HG03565 (cell line): ENCODE measurements around the gene ME2.
"Not testable (repeated sequence)": the region's sequence is repeated elsewhere in the genome, so short reads cannot be mapped to it uniquely, and the experiment has no call there.

Experiments used
- ATAC-seq: cut with Tn5 transposase; IDR thresholded peaks from one replicate; pipeline ENCODE4 v1.9.1; 2021; ENCODE audit warnings: mild to moderate bottlenecking, moderate library complexity; ENCODE audit not compliant: unreplicated experiment

ME2 gene

DNA sequence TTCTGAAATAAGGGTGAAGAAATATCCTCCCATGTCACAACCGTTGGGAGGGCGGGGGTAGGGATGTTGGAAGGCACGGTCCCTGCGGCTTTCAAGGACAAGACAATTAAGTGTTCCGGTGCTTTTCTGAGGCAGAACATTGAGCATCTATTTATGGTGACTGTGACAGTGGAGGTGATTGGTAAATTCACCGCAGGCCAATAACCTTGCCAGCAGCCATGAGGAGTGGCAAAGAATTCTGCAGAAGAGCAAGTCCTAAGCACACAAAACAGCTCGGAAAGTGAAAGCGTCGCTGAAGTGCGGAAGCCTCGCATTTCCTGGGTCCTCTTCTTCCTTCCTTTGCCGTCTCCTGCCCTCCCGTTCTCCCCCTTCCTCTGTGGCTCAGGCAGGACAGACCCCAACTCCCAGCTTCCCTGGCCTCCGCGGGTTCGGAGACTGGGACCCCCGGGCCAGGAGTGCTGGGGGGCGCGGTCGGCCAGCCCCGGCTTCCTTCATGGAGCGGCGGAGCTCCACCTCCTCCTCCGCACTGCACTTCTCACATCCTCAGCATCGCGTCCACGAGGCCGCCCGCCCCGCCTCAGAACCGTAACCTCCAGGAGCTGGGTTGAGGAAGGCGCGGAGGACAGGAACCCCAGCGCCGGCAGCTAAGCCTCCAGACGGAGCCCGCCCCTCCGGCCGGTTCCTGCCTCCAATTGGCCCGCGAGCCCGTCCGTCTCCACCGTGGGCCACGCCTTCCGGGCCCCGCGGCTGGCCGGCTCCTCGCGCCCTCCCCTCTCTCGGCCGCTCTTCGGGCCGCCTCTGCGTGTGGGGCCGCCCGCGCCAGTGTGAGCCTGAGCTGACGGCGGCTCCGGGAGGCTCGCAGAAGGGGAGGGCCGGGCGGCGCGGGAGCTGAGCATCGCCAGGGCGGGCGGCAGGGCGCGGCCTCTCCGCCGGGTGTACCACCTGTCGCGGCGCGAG, at the start of gene ME2:
ME2 (plus strand) TSS at position 774 of the 957 bp plus-strand sequence. CDS start 16,703 bp downstream, outside the sequence.
- ATAC-seq = peak; percentile 86

GRCh38 chr18:50829644-50830043, 49.3 kb upstream of the ME2 start:
- no peak for ATAC-seq

- no peak for ATAC-seq
Measured at GRCh38 chr18:50830544-50830943, 48.4 kb upstream of the ME2 start.

- ATAC-seq = no peak
Measured at GRCh38 chr18:50832754-50833153, 46.2 kb upstream of the ME2 start.

- not testable (repeated sequence) for ATAC-seq
Measured at GRCh38 chr18:50833496-50833895, 45.4 kb upstream of the ME2 start.

DNA sequence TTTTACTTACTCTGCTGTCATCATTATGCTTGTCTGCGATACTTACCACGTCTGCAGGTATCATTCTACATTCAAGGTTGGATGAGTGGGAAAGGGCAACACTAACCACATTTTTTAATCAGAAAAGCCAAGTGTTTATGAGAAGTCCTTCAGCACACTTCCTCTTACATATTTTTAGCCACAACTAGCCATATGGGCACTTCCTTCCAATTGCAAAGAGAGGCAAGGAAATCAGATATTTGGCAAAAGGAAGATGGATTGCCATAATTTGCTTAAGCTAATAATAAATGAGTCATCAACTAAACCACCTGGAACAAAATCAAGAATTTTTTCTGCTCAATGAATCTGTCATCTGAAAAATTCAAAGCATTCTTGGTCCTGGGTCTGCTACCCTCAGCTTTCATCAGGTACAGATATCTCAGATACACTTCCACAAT, 42.4 kb upstream of the ME2 start:
- ATAC-seq = no peak

DNA sequence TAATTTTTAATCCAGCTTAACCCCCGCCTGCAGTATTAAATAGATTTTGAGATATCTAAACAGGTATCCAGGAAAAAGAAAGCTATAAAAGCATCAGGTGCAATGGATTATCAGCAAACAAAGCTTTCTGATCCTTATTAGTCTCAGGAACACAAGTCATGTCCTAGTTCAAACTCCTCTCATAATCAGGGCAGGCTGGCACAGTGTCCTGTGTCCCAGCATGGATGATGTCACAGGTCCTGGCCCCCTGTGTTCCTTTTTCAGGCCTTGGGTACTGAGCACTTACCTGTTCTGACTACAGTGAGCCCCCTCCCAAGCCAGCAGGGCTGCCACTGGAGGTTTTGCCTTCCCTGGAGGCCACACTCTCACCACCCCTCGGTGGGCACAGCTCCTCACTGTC, 39.6 kb upstream of the ME2 start:
- no peak for ATAC-seq

- ATAC-seq = no peak
Measured at GRCh38 chr18:50839996-50840395, 38.9 kb upstream of the ME2 start.

- no peak for ATAC-seq
Measured at GRCh38 chr18:50842846-50843245, 36.1 kb upstream of the ME2 start.

DNA sequence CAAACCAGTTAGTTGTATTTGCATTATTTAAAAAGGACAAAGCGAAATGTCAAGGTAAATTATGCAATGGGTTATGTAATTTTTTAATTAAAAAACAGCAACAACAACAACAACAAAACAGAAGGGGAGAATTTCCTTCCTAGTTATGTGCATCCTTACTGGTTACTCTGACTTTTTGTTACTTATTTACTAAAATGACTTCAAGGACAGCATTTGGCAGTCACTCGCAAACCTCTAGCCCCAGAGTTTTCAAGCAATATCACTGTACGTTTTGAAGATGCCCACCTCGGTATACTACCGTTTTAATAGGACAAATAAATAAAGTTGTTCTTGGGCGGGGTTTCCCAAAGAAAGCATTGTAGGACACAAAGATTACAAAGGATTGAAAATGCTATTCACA, 34.4 kb upstream of the ME2 start:
- no peak for ATAC-seq

DNA sequence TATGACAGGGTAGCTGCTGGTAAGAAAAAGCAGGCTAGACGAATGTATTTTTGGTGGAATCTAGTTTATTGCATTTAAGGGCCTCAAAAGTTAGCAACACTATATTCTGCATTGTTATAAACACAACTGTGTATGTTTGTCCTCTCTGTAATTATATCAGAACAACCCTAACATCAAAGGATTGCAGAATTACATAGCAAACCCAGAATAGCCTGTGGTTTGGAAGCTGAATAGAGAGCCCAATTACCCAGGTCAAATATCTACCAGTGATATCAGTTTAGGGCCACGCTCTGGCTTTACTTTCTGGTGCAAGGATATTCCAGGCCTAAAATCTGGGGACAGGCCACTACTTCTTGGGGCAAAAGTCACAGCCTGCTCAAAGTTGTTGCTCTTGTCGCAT, 34.0 kb upstream of the ME2 start:
- no peak for ATAC-seq

GRCh38 chr18:50847192-50847591, 31.7 kb upstream of the ME2 start:
- ATAC-seq = no peak

DNA sequence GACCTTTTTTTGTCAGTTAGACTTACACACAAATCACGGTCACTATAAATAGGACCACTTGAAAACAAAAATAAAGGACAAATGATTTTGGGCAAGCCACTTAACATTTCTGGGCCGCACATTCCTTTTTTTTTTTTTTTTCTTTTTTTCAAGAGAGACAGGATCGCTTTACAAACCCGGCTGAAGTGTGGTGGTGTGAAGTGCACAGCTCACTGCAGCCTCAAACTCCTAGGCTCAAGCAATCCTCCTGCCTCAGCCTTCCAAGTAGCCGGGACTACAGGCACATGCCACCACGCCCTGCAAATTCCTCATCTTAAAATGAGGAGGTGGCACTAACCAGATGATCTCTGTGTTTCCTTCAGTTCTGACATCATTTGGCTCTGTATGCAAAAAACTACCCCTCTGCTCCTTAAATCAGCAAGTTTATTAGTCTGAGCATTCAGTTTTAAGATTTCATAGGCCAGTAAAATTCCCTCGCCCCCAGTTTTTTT, 30.8 kb upstream of the ME2 start:
- no peak for ATAC-seq

DNA sequence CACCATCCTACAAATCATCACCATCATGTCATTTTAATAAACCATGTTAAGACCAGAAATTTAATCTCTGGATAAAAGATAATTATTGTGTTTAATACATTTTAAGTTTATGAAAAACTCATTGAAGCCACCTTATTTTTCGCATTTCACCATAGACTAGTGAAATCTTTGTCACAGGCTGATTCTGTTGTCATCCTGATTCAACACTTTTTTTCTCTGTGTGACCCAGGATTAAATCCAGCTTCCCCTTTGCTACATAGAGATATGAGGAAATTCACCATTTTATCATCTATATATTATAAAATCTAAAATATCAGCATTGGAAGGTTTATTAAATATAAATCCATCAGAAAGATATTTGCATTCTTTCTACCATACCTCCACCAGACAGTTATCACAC, 29.9 kb upstream of the ME2 start:
- ATAC-seq = no peak

- no peak for ATAC-seq
Measured at GRCh38 chr18:50849419-50849821, 29.5 kb upstream of the ME2 start.

- no peak for ATAC-seq
Measured at GRCh38 chr18:50850307-50851065, 28.4 kb upstream of the ME2 start.

- ATAC-seq = no peak
Measured at GRCh38 chr18:50853863-50854271, 25.1 kb upstream of the ME2 start.

GRCh38 chr18:50855976-50856757, 22.8 kb upstream of the ME2 start:
- no peak for ATAC-seq

- not testable (repeated sequence) for ATAC-seq
Measured at GRCh38 chr18:50857166-50857565, 21.8 kb upstream of the ME2 start.

DNA sequence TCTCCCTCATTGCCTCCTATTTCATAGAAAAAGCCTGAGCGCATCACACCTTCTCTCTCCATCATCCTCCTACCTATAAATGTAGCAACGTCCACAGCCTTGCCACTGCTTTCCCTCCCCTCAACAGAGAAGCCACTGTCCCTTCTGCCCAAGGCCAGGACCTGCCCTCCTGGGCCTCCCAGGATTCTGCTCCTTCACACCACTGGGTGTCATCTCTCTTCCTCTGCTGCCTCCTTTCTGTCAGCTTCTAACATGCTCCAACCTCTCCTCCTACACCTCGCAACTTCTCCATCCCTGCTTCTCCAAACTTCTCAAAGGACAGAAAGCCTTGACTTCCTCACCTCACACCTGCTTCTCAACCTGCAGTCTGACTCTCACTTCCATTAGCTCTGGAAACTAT, 21.2 kb upstream of the ME2 start:
- no peak for ATAC-seq
